GM19025 (cell line): ENCODE data around the gene CSF1R.
"Not testable (repeated sequence)": the region's sequence is repeated elsewhere in the genome, so short reads cannot be mapped to it uniquely, and the experiment has no call there.

Experiments
- ATAC-seq: cut with Tn5 transposase; IDR thresholded peaks from one replicate; pipeline ENCODE4 v1.9.1; 2021; ENCODE audit warnings: mild to moderate bottlenecking, low read depth, moderate library complexity; ENCODE audit not compliant: unreplicated experiment

The CSF1R gene

DNA sequence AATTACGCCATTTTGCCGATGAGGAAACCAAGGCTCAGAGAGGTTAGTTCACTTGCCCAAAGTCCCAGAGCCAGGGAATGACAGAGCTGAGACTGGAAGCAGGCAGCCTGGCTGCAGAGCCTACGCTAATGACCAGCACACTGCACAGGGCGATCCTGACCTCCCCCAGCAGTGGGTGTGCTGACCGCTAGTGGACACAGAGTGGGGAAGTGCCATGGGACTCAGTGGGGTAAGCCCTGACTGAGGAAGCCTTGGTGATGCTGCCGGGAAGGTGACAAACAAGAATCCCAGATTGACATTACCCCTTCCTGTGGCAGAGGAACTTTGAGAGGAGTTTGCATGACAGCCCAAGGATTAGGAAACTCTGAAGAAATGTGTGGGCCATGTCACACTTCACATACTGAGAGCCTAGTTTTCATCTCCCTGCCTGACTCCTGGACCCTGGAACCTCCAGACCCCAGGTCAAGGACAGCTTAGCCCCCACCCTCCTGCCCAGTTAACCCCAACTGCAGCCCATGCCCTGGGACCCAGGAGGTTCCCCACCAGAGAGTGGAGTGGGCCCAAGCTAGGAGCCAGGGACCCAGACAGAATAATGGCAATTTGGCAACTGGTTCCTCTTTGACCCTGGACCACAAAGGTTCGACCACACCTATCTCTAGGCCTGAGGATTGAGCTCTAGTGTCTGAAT is 19.7 kb upstream of the CSF1R start:
- no peak for ATAC-seq

DNA sequence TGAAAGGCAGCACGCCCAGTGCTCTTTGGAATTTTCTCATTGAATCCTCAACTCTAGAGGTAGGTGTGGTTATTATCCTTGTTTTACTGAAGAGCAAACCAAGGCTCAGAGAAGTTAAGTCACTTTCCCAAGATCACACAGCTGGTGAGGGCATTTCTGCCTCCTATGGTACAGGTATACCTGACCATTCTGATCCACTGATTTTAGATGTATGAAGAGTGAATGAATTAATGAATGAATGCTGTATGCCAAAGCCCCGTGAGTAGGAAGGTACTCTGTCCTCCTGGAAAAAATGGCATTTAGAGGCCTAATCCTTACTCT is 18.2 kb upstream of the CSF1R start:
- ATAC-seq, result no peak

DNA sequence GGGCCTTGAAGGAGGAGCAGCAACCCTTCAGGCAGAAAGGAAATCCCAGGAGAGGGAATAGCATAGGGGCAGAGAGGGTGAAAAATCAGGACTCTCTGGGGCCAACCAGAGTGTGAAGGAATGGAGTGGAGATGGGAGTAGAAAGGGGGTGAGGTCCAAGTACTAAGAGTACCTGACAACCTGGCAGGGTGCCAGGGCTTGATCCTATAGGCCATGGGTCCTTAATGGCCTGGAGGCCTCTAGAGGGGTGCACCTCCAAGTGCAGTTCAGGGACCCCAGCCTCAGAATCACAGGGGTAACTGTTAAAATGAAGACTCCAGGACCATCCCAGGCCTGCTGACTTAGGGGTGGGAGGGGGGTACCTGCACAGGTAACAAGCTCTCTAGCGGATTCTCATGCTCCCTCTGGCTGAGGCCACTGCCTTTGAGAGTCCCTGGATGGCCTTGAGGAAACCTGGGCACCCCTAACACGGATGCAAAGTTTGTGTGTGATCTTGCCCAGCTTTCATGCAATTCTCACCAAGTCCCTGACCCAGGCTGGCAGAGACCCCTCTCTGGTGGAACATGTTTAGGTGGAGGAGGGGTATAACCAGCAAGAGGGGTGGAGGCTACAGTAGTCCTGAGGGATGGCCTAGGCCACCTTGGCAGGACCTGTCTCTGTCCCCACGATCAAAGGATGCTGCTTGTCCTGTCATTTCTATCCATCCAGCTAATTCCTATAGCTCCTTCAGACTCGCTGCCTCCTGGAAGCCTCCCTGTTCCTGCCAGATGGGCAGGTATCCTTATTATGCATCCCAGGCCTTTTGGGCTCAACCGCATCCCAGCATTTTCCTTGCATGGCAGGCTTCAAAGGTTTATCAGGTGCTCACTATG is 17.6 kb upstream of the CSF1R start:
- ATAC-seq, result no peak

DNA sequence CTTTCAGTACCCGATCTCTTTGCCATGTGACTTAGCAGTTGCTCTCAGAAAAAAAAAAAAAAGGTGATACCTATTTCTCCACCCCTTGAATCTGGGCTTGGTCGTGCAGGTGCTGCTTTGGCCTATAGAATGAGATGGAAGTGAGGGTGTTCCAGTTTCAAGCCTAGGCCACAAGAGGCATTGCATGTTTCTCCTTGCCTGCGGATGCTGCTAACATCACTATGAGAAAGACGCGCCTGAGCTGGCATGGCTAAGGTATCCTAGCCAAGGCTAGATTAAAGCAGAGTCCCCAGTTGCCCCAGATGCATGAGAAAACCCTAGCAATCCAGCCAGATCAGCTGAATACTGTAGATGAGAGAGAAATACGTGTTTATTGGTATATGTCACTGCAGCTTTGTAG is 14.7 kb upstream of the CSF1R start:
- ATAC-seq, result no peak

DNA sequence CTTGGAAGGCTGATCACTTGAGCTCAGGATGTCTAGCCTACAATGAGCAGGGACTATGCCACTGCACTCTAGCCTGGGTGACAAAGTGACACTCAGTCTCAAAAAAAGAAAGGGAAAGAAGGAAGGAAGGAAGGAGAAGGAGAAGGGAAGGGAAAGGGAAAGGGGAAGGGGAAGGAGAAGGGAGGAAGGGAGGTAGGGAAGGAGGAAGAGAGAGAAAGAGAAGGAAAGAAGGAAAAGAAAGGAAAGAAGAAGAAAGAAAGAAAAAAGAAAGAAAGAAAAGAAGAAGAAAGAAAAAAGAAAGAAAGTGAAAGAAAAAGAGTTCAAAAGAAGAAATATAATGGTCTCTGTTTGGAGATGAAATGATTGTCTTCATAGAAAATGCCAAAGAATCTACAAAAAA is 10.8 kb upstream of the CSF1R start:
- no peak for ATAC-seq

DNA sequence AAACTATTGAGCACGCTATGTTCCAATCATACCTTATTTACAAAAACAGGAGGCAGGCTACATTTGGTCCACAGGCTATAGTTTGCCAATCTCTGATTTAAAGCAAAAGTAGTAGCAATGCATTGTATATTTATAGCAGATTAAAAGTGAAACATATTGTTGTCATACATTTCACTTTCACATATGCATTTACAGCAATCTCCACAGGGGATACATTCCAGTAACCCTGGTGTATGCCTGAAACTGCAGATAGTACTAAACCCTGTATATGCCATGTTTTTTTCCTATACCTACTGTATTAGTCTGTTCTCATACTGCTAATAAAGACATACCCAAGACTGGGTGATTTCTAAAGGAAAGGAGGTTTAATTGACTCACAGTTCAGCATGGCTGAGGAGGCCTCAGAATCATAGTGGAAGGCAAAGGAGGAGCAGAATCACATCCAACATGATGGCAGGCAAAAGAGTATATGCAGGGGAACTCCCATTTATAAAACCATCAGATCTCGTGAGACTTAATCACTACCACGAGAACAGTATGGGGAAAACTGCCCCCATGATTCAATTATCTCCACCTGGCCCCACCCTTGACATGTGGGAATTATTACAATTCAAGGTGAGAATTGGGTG is 5.9 kb upstream of the CSF1R start:
- no peak for ATAC-seq

DNA sequence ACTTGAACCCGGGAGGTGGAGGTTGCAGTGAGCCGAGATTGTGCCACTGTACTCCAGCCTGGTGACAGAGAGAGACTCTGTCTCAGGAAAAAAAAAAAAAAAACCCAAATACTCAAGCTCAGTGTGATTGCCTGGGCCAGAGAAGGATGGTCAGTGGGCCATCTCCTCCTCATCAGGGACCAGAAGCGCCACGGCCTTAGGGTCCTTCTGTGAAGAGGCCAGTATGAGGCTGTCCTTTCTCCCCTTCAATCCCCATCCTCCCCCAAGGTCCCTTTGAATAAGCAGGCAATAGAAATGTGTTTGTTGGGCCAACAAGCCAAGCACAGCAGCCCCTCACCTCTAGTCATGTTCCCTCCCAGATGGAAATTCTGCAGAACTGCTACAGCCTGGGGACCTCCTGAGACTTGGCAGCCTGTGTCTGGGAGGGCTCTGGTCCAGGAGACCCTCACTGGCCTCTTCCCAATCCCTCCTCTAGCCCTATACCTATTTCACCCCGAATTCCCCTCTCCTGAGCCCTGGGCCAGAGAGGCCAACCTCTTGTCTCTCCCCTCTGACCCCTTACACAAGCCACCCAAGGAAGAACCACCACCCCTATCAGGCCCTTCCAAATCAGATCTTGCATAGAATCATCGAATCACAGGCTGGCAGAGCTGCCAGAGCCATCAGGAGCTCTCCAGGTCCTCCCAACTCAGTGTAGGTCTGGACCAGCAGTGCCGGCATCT is 1.0 kb downstream of the CSF1R start:
- ATAC-seq, result no peak

DNA sequence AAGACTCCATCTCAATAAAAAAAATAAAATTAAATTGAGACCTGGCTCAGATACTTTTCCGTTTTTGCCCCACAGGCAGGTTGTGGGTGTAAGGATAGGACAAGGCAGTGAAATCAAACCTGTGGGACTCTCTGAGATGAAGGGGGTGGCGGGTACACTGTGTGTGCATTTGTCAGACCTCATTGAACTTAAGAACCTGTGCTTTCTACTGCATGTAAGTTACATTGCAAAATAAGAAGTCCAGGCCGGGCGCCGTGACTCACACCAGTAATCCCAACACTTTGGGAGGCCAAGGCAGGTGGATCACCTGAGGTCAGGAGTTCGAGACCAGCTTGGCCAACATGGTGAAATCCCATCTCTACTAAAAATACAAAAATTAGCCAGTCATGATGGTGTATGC is 1.6 kb downstream of the CSF1R start:
- not testable (repeated sequence) for ATAC-seq

DNA sequence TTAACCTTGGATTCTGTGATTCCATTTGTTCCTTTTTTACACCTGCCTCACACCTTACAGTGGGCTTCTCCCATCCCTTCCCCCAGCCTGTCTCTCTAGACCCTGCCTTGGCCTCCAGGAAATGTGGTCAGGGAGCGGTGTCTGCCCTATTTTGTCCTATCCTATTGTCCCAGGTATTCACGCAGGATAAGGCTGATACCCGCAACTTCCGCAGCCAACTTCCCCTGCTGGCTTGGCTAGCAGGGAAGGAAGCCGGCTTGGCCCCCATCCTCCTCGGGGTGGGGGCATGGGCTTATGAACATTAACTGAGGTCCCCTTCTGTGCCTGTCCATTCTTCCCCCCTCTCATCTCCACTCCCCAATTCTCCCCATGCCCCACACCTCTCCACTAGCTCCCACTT is 3.5 kb downstream of the CSF1R start:
- ATAC-seq, result no peak

DNA sequence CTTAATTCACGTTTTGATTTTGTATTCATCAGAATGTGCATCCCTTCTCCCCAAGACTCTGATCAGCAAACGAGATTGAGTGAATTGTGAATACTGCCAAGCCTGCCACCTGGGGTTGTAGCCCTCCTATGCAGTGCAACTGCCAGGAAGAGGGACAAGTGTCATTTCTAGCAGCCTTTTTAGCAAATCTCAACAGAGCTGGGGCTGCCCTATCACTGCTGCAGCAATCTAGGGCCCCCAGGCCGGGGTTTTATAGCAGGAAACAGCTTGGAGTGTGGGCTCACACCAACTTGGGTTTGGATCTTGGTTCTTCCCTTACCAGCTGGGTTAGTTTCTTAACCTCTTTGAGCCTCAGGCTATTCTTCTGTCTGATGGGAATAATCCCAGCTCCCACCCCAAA is 4.0 kb downstream of the CSF1R start:
- no peak for ATAC-seq

DNA sequence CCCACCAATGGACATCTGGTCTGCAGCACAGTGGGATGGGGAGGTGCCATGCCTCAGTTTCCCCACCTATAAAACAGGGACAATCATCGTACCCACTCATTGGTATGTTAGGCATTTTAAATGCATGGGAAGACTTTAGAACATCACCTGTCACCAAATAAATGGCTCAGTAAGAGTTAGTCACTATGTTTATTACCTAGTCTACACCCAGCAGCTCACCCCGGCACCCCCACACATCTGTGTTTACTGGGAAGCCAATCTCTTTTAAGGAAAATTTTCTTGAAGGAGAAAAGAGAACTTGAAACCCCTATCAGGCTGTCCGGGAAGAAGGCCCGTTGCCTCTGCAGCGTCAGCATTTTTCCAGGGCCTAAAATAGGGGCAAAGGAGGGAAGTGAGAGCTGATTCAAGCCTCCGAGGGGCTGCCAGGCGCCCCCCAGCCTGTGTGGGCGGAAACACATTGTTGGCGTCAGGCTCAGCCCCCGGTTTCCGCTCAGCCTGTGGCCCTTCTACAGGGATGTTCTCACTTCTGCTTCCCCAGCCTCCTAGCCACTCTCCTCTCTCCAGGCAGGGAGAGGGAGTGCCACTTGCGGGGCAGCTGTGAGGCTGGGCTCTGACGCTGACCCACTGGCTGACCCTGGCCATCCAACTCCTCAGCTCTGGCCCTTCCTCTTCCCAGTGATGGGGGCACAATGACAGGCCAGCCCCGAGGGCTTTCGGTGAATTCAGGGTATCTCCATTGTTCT is 4.6 kb downstream of the CSF1R start:
- ATAC-seq, result peak; percentile 72

DNA sequence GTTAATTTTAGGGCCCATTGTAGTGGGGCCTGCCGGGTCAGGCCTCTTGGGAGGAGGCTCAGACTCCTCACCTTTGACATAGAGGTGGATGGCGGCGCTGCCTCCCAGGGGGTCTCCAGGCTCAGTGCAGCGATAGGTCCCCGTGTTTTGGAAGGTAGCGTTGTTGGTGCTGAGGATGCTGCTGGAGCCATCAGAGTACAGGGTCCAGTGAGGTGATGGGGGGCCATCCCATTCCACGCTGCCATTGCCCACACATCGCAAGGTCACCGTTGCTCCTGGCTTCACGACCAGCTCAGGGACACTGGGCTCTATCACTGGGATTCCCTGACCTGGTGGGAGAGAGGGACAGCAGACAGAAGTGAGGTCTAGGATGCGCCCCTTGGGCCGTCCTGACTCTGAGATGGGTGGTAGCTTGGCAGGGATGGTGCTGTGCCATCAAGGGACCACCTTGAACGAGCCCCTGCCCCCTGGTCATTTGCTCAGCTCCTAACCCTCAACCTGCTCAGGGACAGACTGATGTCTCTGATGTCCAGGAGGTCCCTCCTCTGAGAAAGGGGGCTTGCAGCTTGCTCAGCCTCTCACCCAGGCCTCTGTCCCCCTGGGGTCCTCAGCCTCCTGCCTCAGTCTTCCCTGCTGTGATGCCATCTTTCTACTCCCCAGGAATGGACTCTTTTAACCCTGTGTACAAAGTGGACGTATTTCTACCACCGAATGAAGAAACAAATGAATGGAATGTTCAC is 5.5 kb downstream of the CSF1R start:
- ATAC-seq, result no peak

DNA sequence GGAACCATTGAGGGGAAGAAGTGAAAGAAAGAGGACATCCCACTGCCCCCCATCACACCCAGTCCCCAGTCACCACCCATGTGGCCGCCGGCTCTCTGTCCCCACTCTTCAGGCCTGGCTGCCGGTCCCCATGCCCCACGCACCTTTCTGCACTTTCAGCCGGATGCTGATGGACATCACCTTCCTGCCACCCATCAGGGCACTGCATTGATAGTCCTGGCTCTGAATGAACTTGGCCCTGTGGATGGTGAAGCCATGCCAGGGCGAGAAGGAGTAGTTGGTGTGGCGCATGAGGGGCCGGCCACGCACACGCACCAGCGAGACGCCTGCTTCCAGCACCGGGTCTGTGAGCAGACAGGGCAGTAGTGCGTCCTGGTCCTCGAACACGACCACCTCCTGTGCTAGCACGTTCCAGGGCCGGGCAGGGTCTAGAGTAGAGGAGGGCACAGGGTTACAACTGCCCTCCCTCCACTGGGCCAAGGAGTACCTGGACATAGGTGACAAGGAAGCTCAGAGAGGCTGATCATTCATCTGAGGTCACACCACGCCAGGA is 6.4 kb downstream of the CSF1R start:
- no peak for ATAC-seq

DNA sequence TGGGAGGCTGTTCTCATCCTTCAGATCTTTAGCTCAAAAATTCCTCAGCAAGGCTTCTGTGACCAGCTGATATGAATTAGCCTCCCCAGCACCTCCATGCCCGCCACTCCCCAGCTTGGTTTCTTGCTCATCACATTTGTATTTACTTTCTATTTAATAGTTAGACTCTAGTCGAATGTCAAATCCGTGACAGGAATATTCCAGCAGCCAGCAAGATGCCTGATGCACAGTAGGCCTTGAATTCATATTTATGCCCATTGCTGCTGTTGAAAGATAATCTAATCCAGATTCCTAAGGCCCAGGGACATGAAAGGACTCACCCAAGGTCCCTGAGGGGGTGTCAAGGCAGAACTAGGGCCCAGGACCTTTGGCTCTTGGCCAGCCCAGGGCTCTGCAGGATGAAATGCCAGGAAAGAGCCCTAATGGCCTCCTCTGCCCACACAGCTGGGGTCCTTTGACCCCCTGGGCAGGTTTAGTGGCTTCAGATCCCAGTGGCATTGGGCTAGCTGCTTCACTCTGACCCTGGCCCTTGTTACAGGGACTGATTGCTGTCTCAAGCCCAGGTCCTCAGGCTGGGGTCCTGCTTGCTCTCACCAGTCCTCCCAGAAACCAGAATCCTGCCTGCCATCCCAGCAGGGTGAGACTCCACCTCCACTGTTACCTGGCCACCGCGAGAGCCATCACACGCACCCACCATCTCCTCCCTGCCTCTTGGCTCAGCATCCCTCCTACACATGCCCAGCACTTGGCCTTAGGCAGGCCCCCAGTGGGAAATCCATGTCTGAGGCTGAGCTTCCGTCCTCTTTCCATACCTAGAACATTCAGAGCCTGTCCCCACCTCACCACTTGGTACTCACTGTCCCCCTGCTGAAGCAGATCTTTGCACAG is 7.3 kb downstream of the CSF1R start:
- ATAC-seq, result no peak

DNA sequence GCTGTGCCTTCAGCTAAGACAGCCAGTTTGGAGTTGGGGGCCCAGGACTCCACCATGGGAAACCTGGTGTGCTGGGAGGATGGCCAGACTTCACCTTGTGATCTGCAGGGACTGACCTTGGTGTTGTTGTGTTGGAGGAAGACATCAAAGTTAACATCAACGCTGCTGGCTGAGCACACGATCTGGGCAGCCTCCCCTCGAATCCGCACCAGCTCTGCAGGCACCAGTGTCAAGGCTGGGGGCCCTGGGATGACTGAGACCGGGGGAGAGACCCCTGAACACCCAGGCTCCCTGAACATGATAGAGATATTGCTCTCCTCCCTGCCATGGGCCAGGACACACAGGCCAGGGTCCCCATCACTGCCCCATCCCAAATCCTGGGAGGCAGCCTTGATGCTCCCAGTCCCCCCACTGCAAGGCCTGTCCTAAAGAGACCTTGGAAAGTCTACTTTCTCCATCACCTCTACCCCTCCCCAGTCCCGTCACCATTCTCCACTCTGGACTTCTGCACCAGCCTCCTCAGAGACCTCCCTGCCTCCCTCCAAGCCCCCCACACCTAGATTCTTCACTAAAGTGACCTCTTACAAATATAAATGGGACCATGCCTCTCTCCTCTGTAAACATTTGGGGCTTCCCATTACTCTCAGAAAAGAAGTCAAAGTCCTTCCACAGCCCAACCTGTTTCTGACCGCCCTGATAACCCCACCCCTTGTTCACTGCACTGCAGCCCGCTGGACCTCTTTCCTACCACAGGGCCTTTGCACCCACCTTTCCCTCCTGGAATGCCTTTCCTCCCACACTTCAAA is 8.2 kb downstream of the CSF1R start:
- ATAC-seq, result no peak

DNA sequence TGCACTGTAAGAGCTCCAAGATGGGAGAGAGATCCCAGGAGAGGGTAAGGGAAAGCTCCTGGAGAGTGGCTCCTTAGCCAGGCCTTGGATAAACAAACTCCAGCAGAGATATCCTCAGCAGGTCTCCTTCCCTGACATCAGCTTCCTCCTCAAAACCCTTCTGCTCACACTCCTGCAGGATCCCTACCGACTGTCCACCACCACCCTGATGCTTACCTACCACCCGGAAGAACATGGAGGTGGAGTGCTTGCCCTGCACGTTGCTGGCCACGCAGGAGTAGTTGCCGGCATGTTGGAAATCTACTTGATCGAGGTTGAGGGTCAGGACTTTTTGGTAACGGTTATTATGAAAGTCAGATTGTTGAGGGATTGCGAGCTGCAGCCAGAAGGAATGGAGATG is 9.3 kb downstream of the CSF1R start:
- no peak for ATAC-seq

DNA sequence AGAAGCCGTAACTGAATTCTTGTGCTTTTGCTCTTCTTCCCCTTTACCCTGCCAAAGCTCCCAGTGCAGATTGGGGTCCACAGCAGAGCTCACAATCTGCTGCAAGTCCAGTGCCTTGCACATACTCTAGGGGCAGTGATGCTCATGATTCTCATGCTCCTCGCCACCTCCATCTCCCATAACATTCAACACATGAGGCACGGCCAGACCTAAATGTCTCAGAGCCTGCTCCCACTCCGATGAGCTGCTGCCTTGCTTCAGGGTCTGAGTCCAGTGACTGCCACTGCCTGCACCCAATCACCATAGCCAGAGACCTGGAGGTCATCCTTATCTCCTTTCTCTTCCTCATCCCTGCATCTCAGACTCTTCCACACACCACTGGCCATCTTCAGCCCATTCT is 10.5 kb downstream of the CSF1R start:
- no peak for ATAC-seq

DNA sequence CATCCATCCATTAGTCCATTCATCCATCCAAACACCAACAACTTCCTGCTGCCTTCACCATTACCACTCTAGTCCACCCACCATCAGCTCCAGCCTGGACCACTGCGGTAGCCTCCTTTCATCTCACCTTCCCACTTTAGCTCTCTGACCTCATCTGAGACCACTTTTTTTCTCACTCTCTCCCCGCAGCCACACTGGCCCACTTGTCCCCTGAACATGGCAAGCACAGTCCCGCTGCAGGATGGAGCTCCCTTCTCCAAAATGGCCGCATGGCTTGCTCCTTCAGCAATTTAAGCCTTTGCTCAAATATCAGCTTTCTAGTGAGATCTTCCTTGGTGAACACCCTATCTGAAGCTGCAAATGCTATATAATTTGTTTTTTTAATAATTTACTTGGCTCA is 11.1 kb downstream of the CSF1R start:
- ATAC-seq, result no peak
